K562 (cell line): ENCODE results near the gene CD46. TPM values are rescaled to one million over a fixed set of nuclear protein-coding genes. Genes with fewer than 3 reads are reported as not detected.
A peak's percentile ranks its signal among the peaks of the same experiment; 100 is the strongest.

Experiments
- ARID2 ChIP-seq: fragments of 450-650 bp; IDR thresholded peaks from 2 replicates; pipeline ENCODE4 v1.6.1; 2017; ENCODE audit warnings: antibody characterized with exemption, mild to moderate bottlenecking
- ATF7 ChIP-seq: fragments of 450-650 bp; IDR thresholded peaks from 2 replicates; pipeline ENCODE4 v1.7.1; 2014; ENCODE audit warnings: mild to moderate bottlenecking, moderate library complexity
- BMI1 ChIP-seq: fragments of 150-350 bp; IDR thresholded peaks from 2 replicates; pipeline ENCODE4 v1.6.1; 2014; ENCODE audit warnings: low read length
- CSDE1 ChIP-seq, 2 experiments: fragments of 450-650 bp; IDR thresholded peaks; 2 replicates each; pipeline ENCODE4 v1.6.1; 2016; ENCODE audit warnings: mild to moderate bottlenecking in 1 of 2
- HDAC1 ChIP-seq, 2 experiments: fragments of 450-650 bp; IDR thresholded peaks; 2 replicates each; pipeline ENCODE4 v1.6.1; 2016 to 2017; ENCODE audit warnings: inconsistent platforms in 1 of 2, mild to moderate bottlenecking in 1 of 2, moderate library complexity in 1 of 2
- HDAC2 ChIP-seq: fragments of 450-650 bp; IDR thresholded peaks from 2 replicates; pipeline ENCODE4 v1.6.1; 2016; ENCODE audit warnings: mild to moderate bottlenecking
- MEIS2 ChIP-seq: fragments of 450-650 bp; IDR thresholded peaks from 2 replicates; pipeline ENCODE4 v1.6.1; 2014; ENCODE audit warnings: mild to moderate bottlenecking; ENCODE audit not compliant: partially characterized antibody
- MXI1 ChIP-seq: IDR thresholded peaks from 2 replicates; pipeline ENCODE4 v1.6.1; 2011; ENCODE audit warnings: low read depth, mild to moderate bottlenecking, improper control_type of control experiment, low read length
- RBFOX2 ChIP-seq: fragments of 200-400 bp; formaldehyde crosslinking; IDR thresholded peaks from 2 replicates; pipeline ENCODE4 v1.6.1; 2017; ENCODE audit warnings: low read depth, mild to moderate bottlenecking, low read length, moderate library complexity
- RBM34 ChIP-seq: fragments of 200-400 bp; formaldehyde crosslinking; IDR thresholded peaks from 2 replicates; pipeline ENCODE4 v1.6.1; 2018; ENCODE audit warnings: low read length, borderline replicate concordance; ENCODE audit not compliant: insufficient read depth
- SIN3B ChIP-seq: fragments of 450-650 bp; IDR thresholded peaks from 2 replicates; pipeline ENCODE4 v1.6.1; 2017; ENCODE audit warnings: low read depth, mild to moderate bottlenecking, moderate library complexity
- SRSF7 ChIP-seq: fragments of 200-400 bp; formaldehyde crosslinking; optimal IDR thresholded peaks from 2 replicates; pipeline ENCODE3; 2017; ENCODE audit warnings: mild to moderate bottlenecking, low read depth, low read length
- polyA plus RNA-seq, 8 experiments: library from polyadenylated mRNA; depleted of rRNA in 4 of 8; stranded (reverse) in 5 of 8; unstranded in 3 of 8; fragments of >200 nt; fragmentation: Nextera tagmentation in 2 of 8; fragmentation: Illumina TruSeq in 1 of 8; extraction: Ambion mirVana in 2 of 8; extraction: Trizol in 1 of 8; gene quantifications; 2 replicates each; pipeline versions ENCODE4 v1.2.1 to v1.2.3, GENCODE V29; 2011 to 2014; ENCODE audit warnings: inconsistent platforms in 1 of 8, missing spikeins in 1 of 8
- total RNA-seq, 7 experiments: library from RNA; depleted of rRNA in 6 of 7; stranded (reverse); fragments of >200 nt in 6 of 7; fragmentation: Illumina TruSeq in 2 of 7; extraction: Trizol in 2 of 7; gene quantifications; 2 replicates each; pipeline versions ENCODE4 v1.2.1 to v1.2.3, GENCODE V29; 2011 to 2021; ENCODE audit warnings: low replicate concordance in 1 of 7
- TF ChIP-seq, protein P1 (sequence below), 3 experiments: IDR thresholded peaks in 2 of 3; conservative IDR thresholded peaks in 1 of 3; 2 replicates each; pipeline ENCODE4 v1.5.1; 2011 to 2012; ENCODE audit warnings: low read length in 3 of 3, mild to moderate bottlenecking in 3 of 3, control low read depth in 2 of 3, improper control_type of control experiment in 1 of 3, inconsistent platforms in 1 of 3, low read depth in 1 of 3, mixed read lengths in 1 of 3, moderate library complexity in 1 of 3; ENCODE audit not compliant: insufficient read depth in 2 of 3
- TF ChIP-seq, protein P2 (sequence below), 2 experiments: fragments of 450-650 bp; formaldehyde crosslinking in 1 of 2; IDR thresholded peaks; 2 replicates each; pipeline versions ENCODE4 v1.4.0 to v1.6.1; 2014 to 2020; ENCODE audit warnings: mild to moderate bottlenecking in 2 of 2, borderline replicate concordance in 1 of 2, low read depth in 1 of 2
- TF ChIP-seq, protein P3 (sequence below), 2 experiments: IDR thresholded peaks; 2 replicates each; pipeline ENCODE4 v1.6.1; 2012; ENCODE audit warnings: improper control_type of control experiment in 2 of 2, low read depth in 2 of 2, low read length in 2 of 2, borderline replicate concordance in 1 of 2
- TF ChIP-seq, protein P4 (sequence below): sonication (generic); formaldehyde crosslinking; IDR thresholded peaks from 2 replicates; pipeline ENCODE4 v1.9.0; 2022; ENCODE audit warnings: mild to moderate bottlenecking, missing genetic modification reagents

CD46 gene
- total and polyA plus RNA-seq, 9 of the 15 experiments (the other 6 are each of a cell fraction or from before 2014, with no cell fraction given): 87.9 to 374 (median 156) TPM

DNA sequence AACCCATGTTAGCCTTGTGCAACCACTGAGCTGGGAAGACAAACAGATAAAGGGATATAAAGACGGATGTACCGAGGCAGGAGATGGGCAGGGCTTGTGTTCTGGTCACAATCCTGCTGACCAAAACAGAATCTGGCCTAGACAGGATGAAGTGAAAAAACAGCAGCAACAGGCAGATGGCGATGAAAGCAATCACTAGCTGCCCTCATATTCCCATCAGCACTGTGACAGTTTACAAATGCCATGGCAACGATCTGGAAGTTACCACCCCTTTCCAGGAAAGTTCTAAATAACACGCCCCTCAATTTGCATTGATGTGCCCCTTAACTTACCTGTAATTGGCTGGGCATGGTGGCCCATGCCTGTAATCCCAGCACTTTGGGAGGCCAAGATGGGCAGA is 40.6 kb upstream of the CD46 start (continued):
- TF ChIP-seq, protein P1, sequence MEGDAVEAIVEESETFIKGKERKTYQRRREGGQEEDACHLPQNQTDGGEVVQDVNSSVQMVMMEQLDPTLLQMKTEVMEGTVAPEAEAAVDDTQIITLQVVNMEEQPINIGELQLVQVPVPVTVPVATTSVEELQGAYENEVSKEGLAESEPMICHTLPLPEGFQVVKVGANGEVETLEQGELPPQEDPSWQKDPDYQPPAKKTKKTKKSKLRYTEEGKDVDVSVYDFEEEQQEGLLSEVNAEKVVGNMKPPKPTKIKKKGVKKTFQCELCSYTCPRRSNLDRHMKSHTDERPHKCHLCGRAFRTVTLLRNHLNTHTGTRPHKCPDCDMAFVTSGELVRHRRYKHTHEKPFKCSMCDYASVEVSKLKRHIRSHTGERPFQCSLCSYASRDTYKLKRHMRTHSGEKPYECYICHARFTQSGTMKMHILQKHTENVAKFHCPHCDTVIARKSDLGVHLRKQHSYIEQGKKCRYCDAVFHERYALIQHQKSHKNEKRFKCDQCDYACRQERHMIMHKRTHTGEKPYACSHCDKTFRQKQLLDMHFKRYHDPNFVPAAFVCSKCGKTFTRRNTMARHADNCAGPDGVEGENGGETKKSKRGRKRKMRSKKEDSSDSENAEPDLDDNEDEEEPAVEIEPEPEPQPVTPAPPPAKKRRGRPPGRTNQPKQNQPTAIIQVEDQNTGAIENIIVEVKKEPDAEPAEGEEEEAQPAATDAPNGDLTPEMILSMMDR (IDR thresholded peaks at IDR 0.05 in 2 of 3, conservative IDR thresholded peaks at IDR 0.05 in 1 of 3; ENCODE audit: insufficient read depth in 2 of 3, low read depth in 1 of 3, low read length in 3 of 3): peak; percentile 35 to 62 (median 55); a peak in 4 of 6 replicates
- TF ChIP-seq RBFOX2 (no peak), MXI1 (peak; percentile 62), HDAC2 (0 out of 2 replicates have a peak, but pooled peaks have one; percentile 30), CSDE1 (IDR thresholded peaks at IDR 0.05) (peak in 1 of 2 experiments; percentile 68; a peak in 1 of 4 replicates), ATF7 (peak; percentile 46; the same call in 1 of the 2 replicates), ARID2 (no peak), SIN3B (no peak), MEIS2 (peak; percentile 83), BMI1 (peak; percentile 89), RBM34 (no peak), HDAC1 (IDR thresholded peaks at IDR 0.05) (peak in 1 of 2 experiments; percentile 40; a peak in 1 of 4 replicates), SRSF7 (no peak)
- TF ChIP-seq, protein P2, sequence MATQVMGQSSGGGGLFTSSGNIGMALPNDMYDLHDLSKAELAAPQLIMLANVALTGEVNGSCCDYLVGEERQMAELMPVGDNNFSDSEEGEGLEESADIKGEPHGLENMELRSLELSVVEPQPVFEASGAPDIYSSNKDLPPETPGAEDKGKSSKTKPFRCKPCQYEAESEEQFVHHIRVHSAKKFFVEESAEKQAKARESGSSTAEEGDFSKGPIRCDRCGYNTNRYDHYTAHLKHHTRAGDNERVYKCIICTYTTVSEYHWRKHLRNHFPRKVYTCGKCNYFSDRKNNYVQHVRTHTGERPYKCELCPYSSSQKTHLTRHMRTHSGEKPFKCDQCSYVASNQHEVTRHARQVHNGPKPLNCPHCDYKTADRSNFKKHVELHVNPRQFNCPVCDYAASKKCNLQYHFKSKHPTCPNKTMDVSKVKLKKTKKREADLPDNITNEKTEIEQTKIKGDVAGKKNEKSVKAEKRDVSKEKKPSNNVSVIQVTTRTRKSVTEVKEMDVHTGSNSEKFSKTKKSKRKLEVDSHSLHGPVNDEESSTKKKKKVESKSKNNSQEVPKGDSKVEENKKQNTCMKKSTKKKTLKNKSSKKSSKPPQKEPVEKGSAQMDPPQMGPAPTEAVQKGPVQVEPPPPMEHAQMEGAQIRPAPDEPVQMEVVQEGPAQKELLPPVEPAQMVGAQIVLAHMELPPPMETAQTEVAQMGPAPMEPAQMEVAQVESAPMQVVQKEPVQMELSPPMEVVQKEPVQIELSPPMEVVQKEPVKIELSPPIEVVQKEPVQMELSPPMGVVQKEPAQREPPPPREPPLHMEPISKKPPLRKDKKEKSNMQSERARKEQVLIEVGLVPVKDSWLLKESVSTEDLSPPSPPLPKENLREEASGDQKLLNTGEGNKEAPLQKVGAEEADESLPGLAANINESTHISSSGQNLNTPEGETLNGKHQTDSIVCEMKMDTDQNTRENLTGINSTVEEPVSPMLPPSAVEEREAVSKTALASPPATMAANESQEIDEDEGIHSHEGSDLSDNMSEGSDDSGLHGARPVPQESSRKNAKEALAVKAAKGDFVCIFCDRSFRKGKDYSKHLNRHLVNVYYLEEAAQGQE (IDR thresholded peaks at IDR 0.05; ENCODE audit: borderline replicate concordance): peak; percentile 81
- TF ChIP-seq, protein P2 (CRISPR knock-in tag; IDR thresholded peaks at IDR 0.05; ENCODE audit: low read depth): no peak
- TF ChIP-seq, protein P3, sequence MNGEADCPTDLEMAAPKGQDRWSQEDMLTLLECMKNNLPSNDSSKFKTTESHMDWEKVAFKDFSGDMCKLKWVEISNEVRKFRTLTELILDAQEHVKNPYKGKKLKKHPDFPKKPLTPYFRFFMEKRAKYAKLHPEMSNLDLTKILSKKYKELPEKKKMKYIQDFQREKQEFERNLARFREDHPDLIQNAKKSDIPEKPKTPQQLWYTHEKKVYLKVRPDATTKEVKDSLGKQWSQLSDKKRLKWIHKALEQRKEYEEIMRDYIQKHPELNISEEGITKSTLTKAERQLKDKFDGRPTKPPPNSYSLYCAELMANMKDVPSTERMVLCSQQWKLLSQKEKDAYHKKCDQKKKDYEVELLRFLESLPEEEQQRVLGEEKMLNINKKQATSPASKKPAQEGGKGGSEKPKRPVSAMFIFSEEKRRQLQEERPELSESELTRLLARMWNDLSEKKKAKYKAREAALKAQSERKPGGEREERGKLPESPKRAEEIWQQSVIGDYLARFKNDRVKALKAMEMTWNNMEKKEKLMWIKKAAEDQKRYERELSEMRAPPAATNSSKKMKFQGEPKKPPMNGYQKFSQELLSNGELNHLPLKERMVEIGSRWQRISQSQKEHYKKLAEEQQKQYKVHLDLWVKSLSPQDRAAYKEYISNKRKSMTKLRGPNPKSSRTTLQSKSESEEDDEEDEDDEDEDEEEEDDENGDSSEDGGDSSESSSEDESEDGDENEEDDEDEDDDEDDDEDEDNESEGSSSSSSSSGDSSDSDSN (IDR thresholded peaks at IDR 0.05; ENCODE audit: borderline replicate concordance in 1 of 2, low read depth in 2 of 2, low read length in 2 of 2): no peak
- TF ChIP-seq, protein P4, sequence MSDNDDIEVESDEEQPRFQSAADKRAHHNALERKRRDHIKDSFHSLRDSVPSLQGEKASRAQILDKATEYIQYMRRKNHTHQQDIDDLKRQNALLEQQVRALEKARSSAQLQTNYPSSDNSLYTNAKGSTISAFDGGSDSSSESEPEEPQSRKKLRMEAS (CRISPR knock-in tag): 0 out of 2 replicates have a peak, but pooled peaks have one; percentile 30
